ENCODE results near the gene SBNO2. TPM values are rescaled to one million over a fixed set of nuclear protein-coding genes. Genes with fewer than 3 reads are reported as not detected.
"Not testable (repeated sequence)": the region's sequence is repeated elsewhere in the genome, so short reads cannot be mapped to it uniquely, and the experiment has no call there.

SBNO2 gene
- total RNA-seq, 2 experiments from 2014 or later, result 26.6 to 43.3 TPM

GRCh38 chr19:1213391-1214286, 39.6 kb upstream of the SBNO2 start:
- Histone ChIP-seq H3K9me2 (ENCODE audit: insufficient read depth, low read length) (no peaks in the 10 kb centered on the region), H3K27ac (ENCODE audit: low read depth, low read length, poor library complexity, severe bottlenecking) (no peak overlapping the region), H3K4me1 (ENCODE audit: insufficient read depth, low read length, poor library complexity, severe bottlenecking) (peaks cover 5% of the 10 kb centered on the region), H2AFZ (ENCODE audit: low read length) (no peak overlapping the region), H3K4me3 (ENCODE audit: low read depth, low read length, poor library complexity, severe bottlenecking) (no peak overlapping the region), H3K36me3 (ENCODE audit: insufficient read depth, low read length) (peaks cover 51% of the 10 kb centered on the region), H3K4me2 (ENCODE audit: low read length) (peak overlapping the region; percentile 6; the same call in 1 of the 2 replicates), H3K9me3 (ENCODE audit: low read length) (no peaks in the 10 kb centered on the region), H4K20me1 (ENCODE audit: insufficient read depth, low read length) (no peaks in the 10 kb centered on the region), H3K79me2 (ENCODE audit: insufficient read depth, low read depth, low read length) (peaks cover 48% of the 10 kb centered on the region)
- intact Hi-C loops (cut with micrococcal nuclease; ENCODE audit: unreplicated experiment), result no loop called here
- TF ChIP-seq CTCF (conservative IDR thresholded peaks at IDR 0.05; ENCODE audit: low read length) (no peak), EZH2phosphoT487 (IDR thresholded peaks at IDR 0.05; ENCODE audit: borderline replicate concordance, low read depth, low read length) (no peak)
- no TSS peak for BruUV-seq (replicated peaks)
- POLR2A ChIA-PET, result no interaction called here
- CTCF ChIA-PET (ENCODE audit: unreplicated experiment), result no interaction called here
- DNase-seq (ENCODE audit: low spot score), result no peak

- Histone ChIP-seq H2AFZ (ENCODE audit: low read length) (no peak overlapping the region), H3K9me2 (ENCODE audit: insufficient read depth, low read length) (no peaks in the 10 kb centered on the region), H3K4me2 (ENCODE audit: low read length) (no peak overlapping the region), H4K20me1 (ENCODE audit: insufficient read depth, low read length) (peaks cover 6% of the 10 kb centered on the region; the same call in 1 of the 2 replicates), H3K9me3 (ENCODE audit: low read length) (no peaks in the 10 kb centered on the region), H3K36me3 (ENCODE audit: insufficient read depth, low read length) (peaks cover 67% of the 10 kb centered on the region), H3K4me3 (ENCODE audit: low read depth, low read length, poor library complexity, severe bottlenecking) (no peak overlapping the region), H3K27ac (ENCODE audit: low read depth, low read length, poor library complexity, severe bottlenecking) (no peak overlapping the region), H3K4me1 (ENCODE audit: insufficient read depth, low read length, poor library complexity, severe bottlenecking) (peaks cover 9% of the 10 kb centered on the region), H3K79me2 (ENCODE audit: insufficient read depth, low read depth, low read length) (peaks cover 68% of the 10 kb centered on the region)
- no TSS peak for BruUV-seq (replicated peaks)
- intact Hi-C loops (cut with micrococcal nuclease; ENCODE audit: unreplicated experiment), result no loop called here
- ChIA-PET CTCF (ENCODE audit: unreplicated experiment) (no interaction called here), POLR2A (no interaction called here)
- TF ChIP-seq EZH2phosphoT487 (IDR thresholded peaks at IDR 0.05; ENCODE audit: borderline replicate concordance, low read depth, low read length) (no peak), CTCF (conservative IDR thresholded peaks at IDR 0.05; ENCODE audit: low read length) (no peak)
- no peak for DNase-seq (ENCODE audit: low spot score)
Observed at GRCh38 chr19:1211494-1212234, 37.6 kb upstream of the SBNO2 start.

- CTCF ChIA-PET (ENCODE audit: unreplicated experiment), result no interaction called here
- Histone ChIP-seq H3K27ac (ENCODE audit: low read depth, low read length, poor library complexity, severe bottlenecking) (no peak overlapping the region), H3K36me3 (ENCODE audit: insufficient read depth, low read length) (peaks cover 62% of the 10 kb centered on the region), H3K9me3 (ENCODE audit: low read length) (no peaks in the 10 kb centered on the region), H3K79me2 (ENCODE audit: insufficient read depth, low read depth, low read length) (peaks cover 70% of the 10 kb centered on the region), H2AFZ (ENCODE audit: low read length) (no peak overlapping the region), H3K4me2 (ENCODE audit: low read length) (no peak overlapping the region), H3K4me3 (ENCODE audit: low read depth, low read length, poor library complexity, severe bottlenecking) (no peak overlapping the region), H4K20me1 (ENCODE audit: insufficient read depth, low read length) (peaks cover 12% of the 10 kb centered on the region; the same call in 1 of the 2 replicates), H3K9me2 (ENCODE audit: insufficient read depth, low read length) (no peaks in the 10 kb centered on the region), H3K4me1 (ENCODE audit: insufficient read depth, low read length, poor library complexity, severe bottlenecking) (peaks cover 11% of the 10 kb centered on the region)
- intact Hi-C loops (cut with micrococcal nuclease; ENCODE audit: unreplicated experiment), result no loop called here
- no peak for DNase-seq (ENCODE audit: low spot score)
- no peak for TF ChIP-seq CTCF (conservative IDR thresholded peaks at IDR 0.05; ENCODE audit: low read length)
- no peak for TF ChIP-seq EZH2phosphoT487 (IDR thresholded peaks at IDR 0.05; ENCODE audit: borderline replicate concordance, low read depth, low read length)
- no TSS peak for BruUV-seq (replicated peaks)
- POLR2A ChIA-PET, result no interaction called here
Observed at GRCh38 chr19:1210227-1210538, 36.1 kb upstream of the SBNO2 start.

GRCh38 chr19:1208830-1209229, 34.8 kb upstream of the SBNO2 start:
- H3K9me2 ChIP-seq (ENCODE audit: insufficient read depth, low read length); H3K27ac ChIP-seq (ENCODE audit: low read depth, low read length, poor library complexity, severe bottlenecking); intact Hi-C loops (cut with micrococcal nuclease; ENCODE audit: unreplicated experiment); CTCF ChIA-PET (ENCODE audit: unreplicated experiment); H3K4me3 ChIP-seq (ENCODE audit: low read depth, low read length, poor library complexity, severe bottlenecking); DNase-seq (ENCODE audit: low spot score); POLR2A ChIA-PET; BruUV-seq (replicated peaks); H3K9me3 ChIP-seq (ENCODE audit: low read length); H2AFZ ChIP-seq (ENCODE audit: low read length): not testable (repeated sequence)
- Histone ChIP-seq H3K4me1 (ENCODE audit: insufficient read depth, low read length, poor library complexity, severe bottlenecking) (peaks cover 14% of the 10 kb centered on the region), H3K36me3 (ENCODE audit: insufficient read depth, low read length) (peaks cover 58% of the 10 kb centered on the region), H4K20me1 (ENCODE audit: insufficient read depth, low read length) (peaks cover 12% of the 10 kb centered on the region; the same call in 1 of the 2 replicates), H3K79me2 (ENCODE audit: insufficient read depth, low read depth, low read length) (peaks cover 63% of the 10 kb centered on the region), H3K4me2 (ENCODE audit: low read length) (peak overlapping the region; percentile 97; the same call in 1 of the 2 replicates)
